Testis (tissue), 2 donors: Measurements from ENCODE around the gene MAP3K1.

ENCODE experiments used
- POLR2A ChIP-seq: fragments of 450-650 bp; IDR thresholded peaks from one replicate; pipeline ENCODE4 v1.6.1; 2017; ENCODE audit warnings: antibody characterized with exemption, mild to moderate bottlenecking, moderate library complexity
- TF ChIP-seq, protein P1 (sequence below), 3 experiments: fragments of 450-650 bp in 2 of 3; fragments of 200-600 bp in 1 of 3; sonication (generic) in 1 of 3; IDR thresholded peaks; one replicate each; pipeline ENCODE4 v1.5.1; 2016 to 2019; ENCODE audit warnings: antibody characterized with exemption in 3 of 3, mild to moderate bottlenecking in 2 of 3, moderate library complexity in 1 of 3

DNA sequence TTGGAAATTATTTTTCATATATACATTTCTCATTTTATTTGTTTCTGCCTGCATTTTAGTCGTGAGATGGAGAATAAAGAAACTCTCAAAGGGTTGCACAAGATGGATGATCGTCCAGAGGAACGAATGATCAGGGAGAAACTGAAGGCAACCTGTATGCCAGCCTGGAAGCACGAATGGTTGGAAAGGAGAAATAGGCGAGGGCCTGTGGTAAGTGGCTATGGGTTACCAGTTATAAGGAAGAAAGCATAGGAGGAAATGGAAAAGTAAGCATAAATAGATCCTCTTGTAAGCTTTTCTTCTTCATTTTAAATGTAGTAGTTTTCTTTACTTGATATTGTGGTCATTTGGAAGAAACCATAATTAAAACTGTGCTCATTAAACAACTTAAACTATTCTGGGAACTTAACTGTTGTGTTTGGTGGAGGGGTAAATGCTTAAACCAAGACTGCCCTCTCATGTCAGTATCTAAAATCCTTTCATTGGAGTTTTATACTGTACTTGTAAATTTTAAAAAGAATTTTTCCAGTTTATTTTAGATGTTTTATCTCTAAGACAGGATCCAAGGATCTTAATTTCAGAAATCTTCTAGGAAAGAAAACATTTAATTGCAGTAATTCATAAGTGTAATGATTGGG is 41.3 kb downstream of the MAP3K1 start:
- TF ChIP-seq, protein P1, sequence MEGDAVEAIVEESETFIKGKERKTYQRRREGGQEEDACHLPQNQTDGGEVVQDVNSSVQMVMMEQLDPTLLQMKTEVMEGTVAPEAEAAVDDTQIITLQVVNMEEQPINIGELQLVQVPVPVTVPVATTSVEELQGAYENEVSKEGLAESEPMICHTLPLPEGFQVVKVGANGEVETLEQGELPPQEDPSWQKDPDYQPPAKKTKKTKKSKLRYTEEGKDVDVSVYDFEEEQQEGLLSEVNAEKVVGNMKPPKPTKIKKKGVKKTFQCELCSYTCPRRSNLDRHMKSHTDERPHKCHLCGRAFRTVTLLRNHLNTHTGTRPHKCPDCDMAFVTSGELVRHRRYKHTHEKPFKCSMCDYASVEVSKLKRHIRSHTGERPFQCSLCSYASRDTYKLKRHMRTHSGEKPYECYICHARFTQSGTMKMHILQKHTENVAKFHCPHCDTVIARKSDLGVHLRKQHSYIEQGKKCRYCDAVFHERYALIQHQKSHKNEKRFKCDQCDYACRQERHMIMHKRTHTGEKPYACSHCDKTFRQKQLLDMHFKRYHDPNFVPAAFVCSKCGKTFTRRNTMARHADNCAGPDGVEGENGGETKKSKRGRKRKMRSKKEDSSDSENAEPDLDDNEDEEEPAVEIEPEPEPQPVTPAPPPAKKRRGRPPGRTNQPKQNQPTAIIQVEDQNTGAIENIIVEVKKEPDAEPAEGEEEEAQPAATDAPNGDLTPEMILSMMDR (IDR thresholded peaks at IDR 0.05) = no peak
- no peak for TF ChIP-seq POLR2A
